HG03432 (cell line): ENCODE results near the gene ASAP2.
"Not testable (repeated sequence)": the region's sequence is repeated elsewhere in the genome, so short reads cannot be mapped to it uniquely, and the experiment has no call there.

Experiments
- ATAC-seq: cut with Tn5 transposase; IDR thresholded peaks from one replicate; pipeline ENCODE4 v1.9.1; 2021; ENCODE audit warnings: mild to moderate bottlenecking, moderate library complexity; ENCODE audit not compliant: unreplicated experiment

Gene ASAP2

DNA sequence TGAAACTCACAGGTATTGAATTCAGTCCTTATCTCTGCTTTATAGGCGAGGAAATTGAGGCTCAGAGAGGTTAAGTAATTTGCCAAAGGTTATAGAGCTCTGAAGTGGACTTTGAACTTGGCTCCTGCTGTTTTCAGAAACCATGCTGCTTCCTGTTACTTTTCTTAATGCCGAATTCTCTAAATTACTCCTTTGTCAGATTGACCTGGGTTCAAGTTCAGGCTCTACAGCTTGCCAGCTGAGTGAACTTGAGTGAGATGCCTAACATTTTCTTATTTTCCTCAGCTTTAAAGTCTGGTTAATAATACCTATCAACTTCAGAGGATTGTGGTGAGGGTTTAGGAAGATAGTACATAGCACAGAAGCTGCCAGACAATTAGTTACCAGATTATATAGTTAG is 3.4 kb downstream of the ASAP2 start:
- no peak for ATAC-seq

DNA sequence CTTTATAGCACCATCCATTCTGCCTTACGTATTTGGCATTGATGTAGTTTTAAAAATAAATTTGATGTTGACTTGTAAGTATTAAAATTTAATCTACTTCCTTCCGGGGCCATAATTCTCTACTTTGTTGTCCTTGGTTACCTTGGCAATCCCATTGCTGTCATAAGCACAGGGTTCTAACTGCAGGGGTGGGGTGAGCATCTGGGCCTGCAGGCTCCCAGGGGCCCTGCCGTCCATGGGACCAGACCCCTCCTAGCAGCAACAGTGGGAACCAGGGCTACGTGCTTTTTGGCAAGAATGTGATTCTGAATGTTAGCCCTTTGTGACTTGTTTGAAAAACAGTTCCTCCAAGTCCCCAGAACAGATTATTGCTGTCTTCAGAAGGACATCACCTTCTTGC is 4.9 kb downstream of the ASAP2 start:
- ATAC-seq = no peak

GRCh38 chr2:9212010-9212635 is 5.5 kb downstream of the ASAP2 start:
- no peak for ATAC-seq

GRCh38 chr2:9212661-9213411 is 6.2 kb downstream of the ASAP2 start:
- ATAC-seq = no peak

DNA sequence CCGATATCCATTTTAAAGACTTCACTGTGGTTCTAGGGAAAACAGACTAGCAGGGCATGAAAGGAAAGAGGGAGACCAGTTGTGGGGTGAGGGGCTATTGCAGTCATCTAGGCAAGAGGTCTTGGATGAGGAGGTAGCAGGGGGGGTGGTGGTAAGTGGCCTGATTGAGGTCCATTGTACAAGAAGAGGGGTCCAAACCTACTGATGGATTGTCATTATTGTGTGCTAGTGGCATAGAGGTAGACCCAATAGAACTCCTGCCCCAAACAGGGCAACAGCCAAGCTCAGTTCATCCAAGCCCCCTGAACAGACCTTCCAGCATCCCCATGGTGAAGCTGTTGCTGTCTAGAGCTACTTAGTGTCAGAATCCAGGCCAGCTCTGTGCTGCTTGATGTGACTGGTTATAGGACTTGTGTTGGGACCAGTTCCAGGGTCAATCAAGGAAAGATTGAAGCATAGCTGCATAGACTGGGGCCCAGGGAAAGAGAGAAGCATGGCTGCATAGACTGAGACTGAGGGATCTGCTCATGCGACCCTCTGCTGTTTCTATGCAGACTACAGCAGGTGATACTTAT is 7.0 kb downstream of the ASAP2 start:
- no peak for ATAC-seq

GRCh38 chr2:9214873-9215272 is 8.3 kb downstream of the ASAP2 start:
- no peak for ATAC-seq

- ATAC-seq = no peak
Observed at GRCh38 chr2:9215680-9216079, 9.1 kb downstream of the ASAP2 start.

DNA sequence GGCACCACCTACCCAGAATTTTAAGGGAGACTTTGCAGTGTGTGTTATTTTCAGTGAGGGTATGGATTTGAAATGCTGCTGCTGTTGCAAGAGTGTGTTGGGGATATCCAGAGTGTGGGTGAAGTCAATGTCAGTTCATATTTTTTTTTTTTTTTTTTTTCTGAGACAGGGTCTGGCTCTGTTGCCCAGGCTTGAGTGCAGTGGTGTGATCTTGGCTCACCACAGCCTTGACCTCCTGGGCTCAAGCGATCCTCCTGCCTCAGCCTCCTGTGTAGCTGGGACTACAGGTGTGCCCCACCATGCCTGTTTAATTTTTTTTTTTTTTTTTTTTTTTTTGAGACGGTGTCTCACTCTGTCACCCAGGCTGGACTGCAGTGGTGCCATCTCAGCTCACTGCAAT is 9.5 kb downstream of the ASAP2 start:
- ATAC-seq = not testable (repeated sequence)

GRCh38 chr2:9217838-9218770 is 11.5 kb downstream of the ASAP2 start:
- ATAC-seq = no peak

- ATAC-seq = no peak
Observed at GRCh38 chr2:9219027-9219445, 12.4 kb downstream of the ASAP2 start.

- ATAC-seq = no peak
Observed at GRCh38 chr2:9220201-9220600, 13.6 kb downstream of the ASAP2 start.

DNA sequence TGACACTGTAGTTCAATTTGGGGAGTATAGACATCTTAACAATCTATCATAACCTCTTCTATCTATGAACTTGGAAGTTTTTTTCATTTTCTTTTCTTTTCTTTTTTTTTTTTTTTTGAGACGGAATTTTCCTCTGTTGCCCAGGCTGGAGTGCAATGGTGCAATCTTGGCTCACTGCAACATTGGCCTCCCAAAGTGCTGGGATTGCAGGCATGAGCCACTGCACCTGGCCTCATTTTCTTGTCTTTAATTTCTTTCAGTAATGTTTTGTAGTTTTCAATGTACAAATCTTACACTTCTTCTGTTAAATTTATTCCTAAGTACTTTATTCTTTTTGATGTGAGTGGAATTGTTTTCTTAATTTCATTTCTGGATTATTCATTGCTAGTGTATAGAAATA is 14.6 kb downstream of the ASAP2 start:
- ATAC-seq = no peak

GRCh38 chr2:9222239-9222892 is 15.8 kb downstream of the ASAP2 start:
- no peak for ATAC-seq

- ATAC-seq = no peak
Observed at GRCh38 chr2:9222893-9223287, 16.3 kb downstream of the ASAP2 start.

DNA sequence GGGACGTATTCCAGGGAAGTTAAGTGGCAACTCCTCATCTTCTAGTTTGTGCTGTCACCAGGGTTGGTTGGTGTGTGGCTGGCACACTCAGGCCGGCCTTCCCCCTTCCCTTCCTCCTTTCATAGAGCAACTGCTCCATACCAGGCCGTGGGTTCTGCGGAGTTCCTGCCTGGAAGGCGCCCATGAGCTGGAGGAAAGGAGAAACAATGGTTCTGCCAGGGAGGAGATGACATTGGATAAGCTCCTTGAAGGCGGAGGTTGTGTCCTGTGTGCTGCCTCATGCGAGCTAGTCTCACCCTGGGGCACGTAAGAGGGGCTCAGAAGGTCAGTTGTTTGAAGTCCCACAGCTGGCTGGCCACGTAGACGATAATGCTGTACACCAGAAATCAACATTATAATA is 19.2 kb downstream of the ASAP2 start:
- ATAC-seq = no peak

- no peak for ATAC-seq
Observed at GRCh38 chr2:9226458-9227380, 20.1 kb downstream of the ASAP2 start.

DNA sequence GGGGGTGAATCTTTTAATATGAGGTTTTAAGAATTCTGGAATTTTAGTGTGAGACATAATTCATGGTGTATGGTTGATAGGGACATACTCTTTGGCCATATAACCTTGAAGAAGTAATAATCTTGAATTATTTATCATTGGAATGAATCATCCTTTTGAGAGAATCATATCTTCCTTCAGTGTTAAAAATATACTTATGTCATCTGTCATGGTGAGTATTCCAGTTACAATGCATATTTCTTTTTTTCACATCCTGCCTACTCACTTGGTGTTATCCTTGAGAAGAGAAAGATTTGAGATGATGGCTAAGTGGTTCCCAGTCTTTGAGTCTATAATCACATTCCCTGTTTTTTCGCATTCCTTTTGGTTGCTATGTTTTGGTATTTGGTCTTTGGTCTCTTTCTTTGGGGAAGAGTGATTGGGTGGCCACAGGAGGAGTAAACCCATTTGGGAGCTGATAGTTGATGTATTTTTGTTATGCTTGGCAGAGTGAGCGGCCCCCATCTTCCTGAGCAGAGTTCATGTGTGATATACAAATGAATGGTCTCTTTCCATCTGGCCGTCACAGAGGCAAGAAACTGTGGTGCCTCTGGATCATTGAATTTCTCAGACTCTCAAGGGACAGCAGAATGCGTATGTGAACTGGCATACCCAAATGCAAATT is 21.6 kb downstream of the ASAP2 start:
- no peak for ATAC-seq

DNA sequence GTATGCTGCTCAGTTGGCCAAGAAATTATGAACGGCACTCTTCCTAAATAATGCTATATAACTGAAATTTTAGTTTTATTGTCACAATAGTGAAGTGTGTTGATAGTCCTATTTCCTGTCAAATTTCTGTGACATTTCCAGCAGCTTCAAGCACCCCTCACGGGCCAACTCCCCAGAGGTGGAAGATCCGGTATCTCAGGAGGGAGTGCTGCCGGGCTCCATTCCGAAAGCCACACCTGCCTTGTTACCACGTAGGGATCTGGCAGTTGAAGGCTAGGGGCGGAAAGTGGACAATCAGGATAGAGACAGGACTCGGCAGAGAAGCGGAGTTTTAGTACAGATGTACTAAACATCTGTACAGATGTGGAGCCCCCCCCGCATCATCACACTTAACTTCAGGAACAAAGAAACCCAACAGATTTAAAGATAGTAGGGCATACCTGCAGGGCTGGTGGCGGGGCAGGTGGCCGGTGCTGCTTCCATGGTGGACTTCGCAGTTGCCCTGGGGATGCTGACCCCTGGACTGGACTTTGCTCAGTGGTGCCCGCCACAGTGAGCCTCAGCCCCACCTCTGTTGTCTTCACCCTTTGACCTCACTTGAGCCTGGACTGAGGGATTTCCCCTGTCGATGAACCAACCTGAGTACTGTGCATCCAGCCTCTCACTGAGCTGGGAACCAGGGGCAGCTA is 22.3 kb downstream of the ASAP2 start:
- ATAC-seq = no peak

DNA sequence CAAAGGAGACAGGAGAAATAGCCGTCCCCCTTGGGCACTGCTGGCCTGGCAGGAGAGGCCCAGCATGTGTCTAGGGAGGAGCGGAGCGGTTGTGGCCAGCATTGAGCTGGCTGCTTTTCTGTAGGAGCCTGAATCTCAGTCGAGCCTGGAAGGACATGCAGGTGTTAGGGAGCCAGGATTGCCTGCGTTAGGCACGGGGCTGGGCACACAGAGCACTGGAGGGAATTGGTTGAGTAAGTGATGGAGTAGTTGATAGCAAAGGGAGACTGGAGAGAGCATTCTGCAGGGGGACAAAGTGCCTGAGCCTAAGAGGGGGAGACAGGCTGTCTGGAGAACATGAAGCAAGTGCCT is 22.8 kb downstream of the ASAP2 start:
- no peak for ATAC-seq
